ENCODE results near the gene EMILIN2.

Gene EMILIN2

DNA sequence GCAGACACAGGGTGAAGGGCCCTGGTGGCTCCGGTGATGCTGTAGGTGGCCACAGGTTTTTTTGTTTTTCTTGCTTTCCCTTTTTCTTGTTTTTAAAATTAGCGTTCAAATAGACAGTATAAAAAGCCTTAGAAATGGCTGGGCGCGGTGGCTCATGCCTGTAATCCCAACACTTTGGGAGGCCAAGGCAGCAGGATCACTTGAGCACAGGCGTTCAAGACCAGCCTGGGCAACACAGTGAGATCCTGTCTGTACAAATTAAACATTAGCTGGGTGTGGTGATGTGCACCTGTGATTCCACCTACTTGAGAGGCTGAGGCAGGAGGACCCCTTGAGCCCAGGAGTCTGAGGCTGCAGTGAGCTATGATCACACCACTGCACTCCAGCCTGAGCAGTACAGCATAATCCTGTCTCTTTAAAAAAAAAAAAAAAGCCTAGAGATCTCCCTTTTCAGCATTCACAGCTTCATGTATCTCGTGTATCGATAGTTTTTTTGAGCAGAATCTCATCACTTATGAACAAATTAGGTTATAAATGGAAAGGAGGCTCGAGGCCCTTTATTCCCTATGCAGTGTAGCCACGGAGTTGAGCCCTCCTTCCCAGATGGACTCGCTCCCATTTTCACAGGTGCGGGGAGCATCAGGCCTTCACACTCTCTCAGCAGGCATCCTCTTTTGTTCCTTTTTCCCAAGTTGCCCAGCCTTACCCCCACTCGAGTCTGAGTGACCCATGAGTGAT, 50.8 kb downstream of the EMILIN2 start:
- DNase-seq (ENCODE audit: low read depth in 2 of 2, low spot score in 1 of 2) = no peak

DNA sequence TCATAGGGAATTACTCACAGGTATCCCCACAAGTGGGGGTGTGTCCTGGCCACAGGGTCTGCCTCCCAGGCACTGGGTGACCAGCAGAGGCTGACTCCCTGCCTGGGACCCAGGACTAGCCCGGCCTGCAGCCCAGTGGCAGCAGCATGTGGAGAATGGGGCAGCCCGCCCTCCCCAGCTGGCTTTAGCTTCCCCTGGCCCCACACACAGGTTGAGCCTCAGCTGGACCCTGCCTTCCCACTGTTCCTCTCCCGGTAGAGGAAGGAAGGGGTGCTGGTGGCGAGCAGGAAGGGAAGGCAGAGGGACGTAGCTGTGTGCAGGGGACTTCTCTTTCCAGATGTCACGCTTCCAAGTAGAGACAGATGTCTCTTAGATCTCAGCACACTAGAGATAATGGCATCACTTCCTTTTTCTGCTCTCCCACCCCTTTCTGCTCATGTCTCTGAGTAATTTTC, 51.4 kb downstream of the EMILIN2 start:
- DNase-seq (ENCODE audit: low read depth in 2 of 2, low spot score in 1 of 2) = no peak

DNA sequence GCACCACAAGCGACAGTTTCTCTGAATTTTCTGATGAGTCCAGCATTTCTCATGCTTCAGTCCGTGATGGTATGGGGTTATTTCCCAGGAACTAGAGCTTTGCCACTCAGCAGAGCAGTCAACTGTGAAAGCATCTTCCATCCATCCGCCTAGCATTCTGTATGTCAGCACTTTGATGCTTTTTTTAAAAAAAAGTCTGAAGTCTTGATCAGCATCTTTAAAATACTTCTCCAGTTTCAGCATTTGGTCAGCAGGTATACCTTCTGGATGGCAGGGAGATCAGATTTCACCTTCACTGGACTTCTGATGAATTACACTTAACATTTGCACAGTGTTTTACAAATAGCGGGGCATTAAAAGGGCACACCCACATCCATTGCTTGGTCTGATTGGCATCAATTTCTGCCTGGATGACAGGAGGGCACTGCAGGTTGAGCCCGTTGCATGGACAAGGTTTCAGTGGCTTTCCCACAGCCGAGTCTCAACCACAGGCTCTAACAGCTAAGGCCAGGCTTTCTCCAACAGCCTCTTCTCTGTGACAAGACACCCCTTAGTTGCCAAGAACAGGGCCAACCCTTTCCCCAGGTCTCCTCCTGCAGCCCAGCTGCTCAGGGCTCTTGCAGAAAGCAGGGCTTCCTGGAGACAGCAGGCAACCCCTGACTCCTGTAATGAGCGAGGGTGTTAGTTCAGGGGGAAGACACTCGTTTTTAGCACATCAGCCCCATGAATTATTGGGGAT, 54.0 kb downstream of the EMILIN2 start:
- no peak for DNase-seq (ENCODE audit: low read depth in 2 of 2, low spot score in 1 of 2)

DNA sequence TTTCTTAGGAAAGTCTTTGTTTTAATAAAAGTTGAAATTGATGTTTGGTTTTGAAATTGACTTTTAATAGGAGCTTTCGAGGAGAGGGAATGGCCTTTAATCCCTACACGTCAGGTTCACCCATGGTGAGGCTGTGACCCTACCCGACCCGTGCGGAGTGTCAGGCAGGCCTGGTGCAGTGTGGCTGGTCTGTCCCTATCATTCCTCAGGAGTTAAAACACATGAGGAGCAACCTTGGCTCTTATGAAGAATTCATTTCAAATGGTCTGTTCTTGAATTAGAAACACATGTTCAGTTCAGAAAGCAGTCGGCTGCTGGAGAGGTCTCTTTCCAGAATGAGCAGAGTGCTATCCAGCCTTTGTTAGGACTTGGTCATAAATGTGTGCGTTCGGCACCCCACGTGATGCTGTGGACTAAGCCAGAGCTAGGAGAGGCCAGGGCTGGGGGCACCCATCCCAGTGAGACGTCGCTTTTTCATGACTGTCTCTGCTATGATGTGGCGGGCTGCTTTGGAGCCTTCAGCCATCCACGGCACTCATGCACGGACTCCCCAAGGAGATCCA, 54.7 kb downstream of the EMILIN2 start:
- DNase-seq (ENCODE audit: low read depth in 2 of 2, low spot score in 1 of 2) = no peak

DNA sequence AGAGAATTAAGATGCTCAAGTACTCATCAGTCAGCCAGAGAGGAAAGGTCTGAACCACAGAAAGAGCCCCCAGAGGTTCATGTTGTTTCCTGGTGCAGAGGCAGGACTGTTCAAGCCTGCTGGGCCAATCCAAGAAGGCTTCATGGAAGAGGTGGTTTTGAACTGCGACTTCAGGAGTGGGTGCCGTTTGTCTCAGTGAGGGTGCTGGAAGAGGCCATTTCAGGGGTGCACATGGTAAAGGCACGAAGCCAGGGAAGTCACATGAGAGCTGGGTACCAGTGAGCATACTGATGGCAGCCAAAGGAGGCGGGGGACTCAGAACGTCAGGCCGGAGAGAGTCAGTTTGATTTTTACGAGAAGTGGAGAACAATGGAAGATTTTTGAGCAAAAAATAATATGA, 55.5 kb downstream of the EMILIN2 start:
- DNase-seq (ENCODE audit: low read depth in 2 of 2, low spot score in 1 of 2) = no peak

DNA sequence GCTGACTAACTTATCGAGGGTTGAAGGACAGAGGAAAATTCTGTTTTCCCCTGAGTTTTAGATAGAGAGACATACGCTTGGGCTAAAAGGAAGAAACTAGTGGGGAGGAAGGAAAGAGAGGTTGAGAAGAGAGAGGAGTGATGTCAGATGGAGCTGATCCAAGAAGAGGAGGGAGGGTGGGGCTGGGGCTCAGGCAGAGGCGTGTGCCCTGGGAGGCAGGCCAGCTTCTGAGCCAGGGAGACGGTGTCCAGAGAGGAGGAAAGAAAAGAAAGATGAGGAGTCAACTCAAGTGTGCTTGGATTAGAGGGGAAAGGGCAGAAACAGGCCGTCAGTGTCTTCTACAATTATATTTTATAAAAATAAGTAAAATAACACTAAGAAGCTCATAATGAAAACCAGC, 56.2 kb downstream of the EMILIN2 start:
- DNase-seq (ENCODE audit: low read depth in 2 of 2, low spot score in 1 of 2) = no peak

DNA sequence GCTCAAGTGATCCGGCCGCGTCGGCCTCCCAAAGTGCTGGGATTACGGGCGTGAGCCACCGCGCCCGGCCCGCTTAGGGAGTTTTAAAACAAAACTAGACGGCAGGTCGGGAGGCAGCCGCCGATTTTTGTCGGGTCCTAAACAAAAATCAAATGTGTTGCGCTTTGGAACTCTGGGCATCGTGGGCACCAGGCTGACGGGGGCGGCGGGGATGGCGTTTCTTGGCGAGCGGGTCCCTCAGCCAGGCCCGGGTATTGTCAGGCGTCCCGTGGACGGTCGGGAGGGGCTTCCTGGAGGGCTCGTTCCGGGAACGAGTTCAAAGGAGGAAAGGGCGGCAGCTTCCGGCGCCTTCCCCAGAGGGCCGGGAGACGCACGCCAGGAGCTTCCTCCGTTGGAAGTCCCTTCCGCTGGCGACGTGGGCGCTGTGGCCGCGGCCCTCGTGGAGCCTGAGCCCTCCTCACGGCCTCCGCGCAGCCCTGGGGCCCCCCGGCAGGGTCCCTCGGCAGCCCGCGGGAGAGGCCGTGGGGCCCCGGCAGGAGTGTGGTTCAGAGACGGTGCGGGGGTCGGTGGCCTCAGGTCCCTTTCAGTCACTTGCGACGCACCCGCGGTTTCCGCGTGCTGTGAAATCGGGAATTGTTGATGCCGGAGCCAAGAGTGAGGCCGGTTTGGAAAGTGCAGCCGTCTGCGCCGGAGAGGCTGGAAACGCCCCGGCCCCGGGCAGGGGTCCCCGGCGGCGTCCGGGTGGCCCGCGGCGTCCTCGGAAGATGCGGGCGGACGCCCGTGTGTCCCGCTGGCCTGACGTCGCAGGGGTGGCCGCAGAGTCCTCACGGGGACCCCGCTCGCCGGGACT, 59.3 kb downstream of the EMILIN2 start:
- DNase-seq (ENCODE audit: low read depth in 2 of 2, low spot score in 1 of 2) = no peak

DNA sequence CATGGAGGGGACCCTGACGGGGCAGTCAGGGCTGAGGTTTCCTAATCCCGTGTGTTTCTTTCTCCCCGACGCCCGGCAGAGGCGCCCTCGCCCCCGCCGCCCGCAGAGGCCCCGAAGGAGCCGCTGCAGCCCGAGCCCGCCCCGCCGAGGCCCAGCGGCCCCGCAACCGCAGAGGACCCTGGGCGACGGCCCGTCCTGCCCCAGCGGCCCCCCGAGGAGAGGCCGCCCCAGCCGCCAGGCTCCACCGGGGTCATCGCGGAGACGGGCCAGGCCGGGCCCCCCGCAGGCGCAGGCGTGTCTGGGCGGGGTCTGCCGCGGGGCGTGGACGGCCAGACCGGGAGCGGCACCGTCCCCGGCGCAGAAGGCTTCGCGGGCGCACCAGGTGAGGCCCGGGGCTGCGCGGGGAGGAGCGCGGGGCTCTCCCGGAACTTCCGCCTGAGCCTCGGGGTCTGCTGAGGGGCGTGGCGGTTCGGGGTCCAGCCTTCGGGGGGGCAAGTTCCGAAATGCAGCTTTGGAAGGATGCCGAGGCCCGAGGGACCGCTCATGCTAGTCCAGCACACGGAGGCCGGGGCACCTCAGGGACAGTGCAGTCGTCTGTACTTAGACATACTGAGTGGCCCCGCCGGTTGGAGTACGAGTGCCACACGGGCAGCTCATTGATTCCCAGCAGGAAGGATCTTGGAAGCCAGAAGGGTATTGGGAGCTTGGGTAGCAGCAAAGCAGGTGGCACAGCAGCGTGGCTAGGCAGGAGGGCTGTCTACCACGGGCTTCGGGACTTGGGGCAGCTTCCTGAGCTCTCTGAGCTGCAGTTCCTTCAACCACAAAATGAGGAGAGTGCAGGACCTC, 60.1 kb downstream of the EMILIN2 start:
- DNase-seq (ENCODE audit: low read depth in 2 of 2, low spot score in 1 of 2) = no peak

DNA sequence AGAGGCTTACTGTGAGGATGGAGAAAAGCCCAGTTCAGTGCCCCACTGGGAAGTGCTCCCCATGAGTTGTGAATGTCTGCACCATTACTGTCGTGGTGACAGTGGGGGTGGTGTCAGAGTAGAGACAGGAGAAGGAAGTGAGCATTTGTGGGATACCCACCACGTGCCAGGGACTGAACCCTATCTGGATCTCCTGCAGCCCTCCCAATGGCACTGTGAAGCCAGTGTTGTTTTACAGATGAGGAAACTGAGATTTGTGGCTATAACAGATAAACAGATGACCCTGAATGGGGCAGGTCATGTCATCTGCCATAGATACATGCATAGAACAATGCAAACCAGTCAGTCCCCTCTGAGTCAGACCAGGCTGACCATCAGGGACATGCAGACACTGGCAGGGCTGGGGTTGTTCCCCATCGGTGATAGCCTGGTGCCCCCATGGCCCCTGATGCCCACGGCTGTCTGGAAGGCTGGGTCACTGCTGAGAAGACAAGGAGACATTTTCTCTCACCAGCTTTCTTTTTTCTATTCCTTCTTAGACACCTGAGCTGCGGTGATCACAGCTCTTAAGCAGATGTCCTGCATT, 60.8 kb downstream of the EMILIN2 start:
- no peak for DNase-seq (ENCODE audit: low read depth in 2 of 2, low spot score in 1 of 2)

DNA sequence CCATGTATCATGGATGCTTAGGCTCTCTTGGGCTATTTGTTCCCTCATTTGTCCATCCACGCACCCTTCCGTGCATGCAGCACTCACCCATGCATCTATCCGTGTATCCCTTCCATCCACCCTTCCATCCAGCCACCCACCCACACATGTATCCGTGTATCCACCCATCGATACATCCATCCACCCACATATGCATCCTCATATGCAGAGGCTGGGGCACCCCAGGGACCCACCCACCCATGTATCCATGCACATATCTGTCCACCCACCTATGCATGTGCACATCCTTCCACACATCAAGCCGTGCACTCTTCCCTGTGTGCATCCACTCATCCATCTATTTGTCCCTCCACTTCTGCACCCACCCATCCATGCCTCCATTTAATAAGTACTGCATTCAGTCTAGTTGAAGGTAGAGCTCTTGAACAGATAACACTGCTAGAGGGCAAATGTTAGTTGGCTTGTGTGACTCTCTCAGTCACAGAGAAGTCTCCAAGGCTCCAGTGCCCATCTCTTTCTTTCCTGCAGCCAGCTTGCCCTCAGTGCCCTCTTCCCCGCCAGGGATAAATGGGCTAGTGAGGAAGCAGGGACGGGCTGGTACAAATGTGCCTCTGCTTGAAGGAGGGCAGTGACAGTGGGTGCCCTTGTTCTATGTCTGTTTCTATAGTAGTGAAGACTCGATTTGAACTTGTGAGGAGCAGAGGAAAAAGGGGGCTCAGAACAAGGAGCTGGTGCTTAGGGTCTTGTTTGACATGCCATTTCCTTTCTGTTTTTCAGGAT, 61.5 kb downstream of the EMILIN2 start:
- DNase-seq (ENCODE audit: low read depth in 2 of 2, low spot score in 1 of 2) = no peak

DNA sequence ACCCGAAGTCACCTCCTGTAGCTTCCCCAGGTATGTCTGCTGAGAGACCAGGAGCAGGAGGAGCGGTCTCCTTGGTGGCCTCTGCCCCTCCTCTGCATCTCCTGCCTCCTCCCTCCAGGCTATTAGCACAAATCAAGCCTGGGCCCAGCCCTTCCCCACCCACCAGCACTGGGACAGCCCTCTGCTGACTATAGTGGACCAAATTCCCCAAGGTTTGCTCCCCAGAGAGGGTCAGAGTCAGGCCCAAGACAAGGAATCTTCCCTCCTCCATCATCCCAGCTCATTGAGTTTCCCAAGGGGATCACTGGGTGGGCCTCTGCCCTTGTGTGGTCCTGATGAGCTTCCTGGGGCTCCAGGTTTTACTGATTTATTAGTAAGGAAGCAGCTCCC, 62.1 kb downstream of the EMILIN2 start:
- no peak for DNase-seq (ENCODE audit: low read depth in 2 of 2, low spot score in 1 of 2)

DNA sequence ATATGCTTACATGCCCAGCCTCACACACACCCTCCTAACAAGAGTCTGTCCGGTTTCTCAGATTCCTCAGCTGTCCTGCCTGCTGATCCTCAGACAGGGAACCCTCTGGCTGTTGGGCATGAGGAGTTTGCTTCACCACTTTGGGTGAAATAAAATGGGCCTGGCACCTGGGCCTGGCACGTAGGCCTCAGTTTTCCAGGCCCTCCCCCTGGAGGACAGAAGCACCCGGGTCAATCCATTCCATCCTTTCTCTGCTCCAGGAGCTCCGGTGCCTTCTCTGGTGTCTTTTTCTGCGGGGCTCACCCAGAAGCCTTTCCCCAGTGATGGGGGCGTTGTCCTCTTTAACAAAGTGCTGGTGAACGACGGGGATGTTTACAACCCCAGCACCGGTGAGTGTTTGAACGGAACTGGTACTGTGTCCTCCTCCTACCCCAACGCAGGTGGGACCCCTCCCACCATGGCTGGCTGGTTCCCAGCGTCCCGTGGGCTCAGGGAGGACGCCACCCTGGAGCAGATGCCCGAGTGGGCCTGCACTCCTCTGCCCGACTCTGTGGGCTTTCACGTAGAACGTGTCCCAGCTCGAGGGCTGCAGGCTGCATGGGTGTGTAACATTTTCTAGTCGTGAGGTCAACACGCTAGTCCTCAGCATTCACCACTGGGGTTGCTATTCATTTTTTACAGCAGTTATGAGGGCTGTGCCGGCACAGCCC, 62.8 kb downstream of the EMILIN2 start:
- DNase-seq (ENCODE audit: low read depth in 2 of 2, low spot score in 1 of 2) = no peak

DNA sequence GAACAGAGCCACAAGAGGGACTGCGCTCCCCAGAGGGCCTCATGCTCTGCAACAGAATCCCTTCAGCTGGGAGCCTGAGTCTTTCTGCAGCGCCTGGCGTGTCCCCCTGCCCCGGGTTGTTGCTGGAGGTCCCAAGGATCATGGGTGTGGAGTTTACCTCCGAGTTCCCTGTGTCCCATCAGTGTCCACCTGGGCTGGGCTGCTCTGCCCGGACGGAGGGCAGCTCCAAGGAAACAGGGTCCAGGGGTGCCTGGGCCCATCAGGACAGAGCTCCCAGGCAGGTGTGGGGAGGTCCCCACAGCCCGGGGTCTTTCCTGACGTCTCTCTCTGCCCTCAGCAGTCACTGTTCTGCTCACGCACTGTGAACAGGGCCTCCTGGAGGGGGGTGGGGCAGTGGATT, 63.5 kb downstream of the EMILIN2 start:
- DNase-seq (ENCODE audit: low read depth in 2 of 2, low spot score in 1 of 2) = no peak

DNA sequence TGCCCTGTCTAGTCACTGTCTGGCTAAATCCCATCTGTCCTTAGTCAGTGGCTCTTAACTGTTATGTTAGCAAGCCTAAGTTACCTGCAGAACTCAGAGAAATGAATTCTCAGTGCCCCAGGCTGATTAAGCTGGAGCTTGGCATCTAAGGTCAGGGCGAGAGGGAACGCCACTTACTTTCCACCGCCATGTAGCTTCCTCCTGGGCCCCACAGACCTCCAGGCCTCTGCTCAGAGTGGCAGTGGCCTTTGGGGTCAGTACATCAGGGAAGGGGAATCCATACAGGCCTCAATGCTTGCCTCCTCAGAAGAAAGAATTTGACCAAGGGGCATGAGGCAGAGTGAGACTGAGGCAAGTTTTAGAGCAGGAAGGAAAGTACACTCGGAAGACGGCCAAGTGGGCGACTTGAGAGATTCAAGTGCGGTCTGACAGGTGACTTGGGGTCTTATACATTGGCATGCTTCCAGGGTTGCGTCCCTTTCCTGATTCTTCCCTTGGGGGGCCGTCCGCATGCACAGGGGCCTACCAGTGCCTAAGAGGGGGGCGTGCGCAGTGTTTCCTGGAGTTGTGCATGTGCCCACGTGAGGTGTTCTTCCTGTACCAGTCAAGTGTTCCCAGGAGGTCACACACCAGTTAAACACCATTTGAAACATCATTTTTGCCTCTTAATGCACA, 64.1 kb downstream of the EMILIN2 start:
- no peak for DNase-seq (ENCODE audit: low read depth in 2 of 2, low spot score in 1 of 2)

DNA sequence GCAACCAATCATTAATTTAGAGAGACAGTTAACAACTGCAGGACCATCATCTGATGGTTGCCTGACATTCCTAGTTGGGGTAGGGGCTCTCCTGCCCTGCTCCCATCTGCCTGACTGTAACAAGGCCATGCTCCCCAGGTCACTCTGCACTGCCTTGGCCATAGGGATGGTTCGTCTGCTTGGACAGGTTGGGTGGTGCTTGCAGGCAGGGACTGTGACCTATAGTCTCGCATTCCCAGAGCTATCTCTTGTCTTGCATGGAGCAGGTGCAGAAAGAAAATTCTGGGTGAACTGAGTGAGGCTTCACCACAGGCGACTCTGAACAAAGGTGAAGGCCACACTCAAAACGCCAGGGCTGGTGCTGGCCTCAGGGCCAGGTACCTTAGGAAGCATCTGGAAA, 64.7 kb downstream of the EMILIN2 start:
- no peak for DNase-seq (ENCODE audit: low read depth in 2 of 2, low spot score in 1 of 2)

DNA sequence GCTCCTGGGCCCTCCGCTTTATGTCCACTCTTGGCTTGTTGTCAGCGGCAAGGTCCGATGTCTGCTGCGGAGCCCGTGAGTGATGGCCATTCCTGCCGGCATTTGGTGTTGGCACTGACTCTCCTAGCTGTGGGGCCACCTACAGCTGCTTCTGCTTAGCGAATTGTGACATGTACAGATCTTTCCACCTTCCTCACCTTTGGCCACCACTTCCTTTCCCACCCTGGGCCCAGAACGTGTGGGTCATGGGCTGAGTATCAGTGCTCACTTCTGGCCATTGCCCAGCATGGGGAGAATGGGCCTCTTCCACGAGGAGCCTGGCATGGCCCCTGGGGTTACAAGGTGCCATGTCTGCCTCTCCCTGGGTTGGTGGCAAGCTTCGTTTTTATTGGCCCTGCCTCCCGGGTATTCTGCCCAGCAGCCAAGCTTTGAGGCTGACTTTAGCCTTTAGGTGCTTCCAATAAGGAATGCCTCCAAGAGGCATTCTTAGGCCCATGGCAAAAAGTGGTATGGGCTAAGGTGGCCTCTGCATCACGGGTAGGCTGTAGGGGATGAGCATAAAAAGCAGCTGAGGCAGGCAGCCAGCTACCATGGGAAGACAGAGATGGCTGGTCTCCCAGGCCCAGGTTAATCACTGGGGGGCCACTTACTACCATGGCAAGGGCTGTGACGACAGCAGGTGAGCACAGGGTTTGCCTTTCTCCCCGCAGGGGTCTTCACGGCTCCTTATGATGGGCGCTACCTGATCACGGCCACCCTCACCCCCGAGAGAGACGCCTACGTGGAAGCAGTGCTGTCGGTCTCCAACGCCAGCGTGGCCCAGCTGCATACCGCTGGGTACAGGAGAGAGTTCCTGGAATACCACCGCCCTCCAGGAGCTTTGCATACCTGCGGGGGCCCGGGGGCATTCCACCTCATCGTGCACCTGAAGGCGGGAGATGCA, 65.8 kb downstream of the EMILIN2 start:
- DNase-seq (ENCODE audit: low read depth in 2 of 2, low spot score in 1 of 2) = no peak

DNA sequence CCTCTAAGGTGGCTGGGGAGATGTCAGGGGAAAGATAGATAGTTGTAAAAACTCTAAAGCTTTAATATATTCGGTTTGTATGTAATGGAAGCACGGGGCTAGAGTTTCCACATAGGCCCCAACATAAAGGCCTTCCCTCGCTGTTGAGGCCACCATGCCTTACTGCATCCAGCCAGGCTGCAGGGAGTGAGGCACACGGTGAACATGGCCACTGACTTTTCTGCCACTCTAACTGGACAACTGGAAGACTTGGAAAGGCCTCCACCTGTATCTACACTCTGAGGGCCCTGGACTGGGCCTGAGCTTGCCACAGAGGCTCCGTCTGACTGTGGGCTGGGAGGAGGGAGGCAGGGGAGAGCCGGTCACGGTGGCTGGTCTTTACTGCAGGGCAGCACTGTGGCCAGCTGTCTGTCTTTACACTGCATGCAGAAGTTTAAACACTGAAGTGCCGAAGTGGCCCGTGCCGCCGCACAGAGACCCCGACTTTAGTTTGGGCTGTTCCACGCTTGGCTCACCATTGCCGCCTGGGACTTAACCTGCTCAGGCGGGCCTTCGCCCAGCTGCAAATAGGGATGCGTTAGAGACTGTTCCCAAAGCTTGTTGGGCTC, 66.7 kb downstream of the EMILIN2 start:
- DNase-seq (ENCODE audit: low read depth in 2 of 2, low spot score in 1 of 2) = no peak

Data from stimulated activated CD8-positive, alpha-beta memory T cell treated with anti-CD3 and anti-CD28 coated beads, Interleukin-4, amount 100 ng/mL, for 1 hour (primary cell).